HepG2 (cell line): Measurements from ENCODE around the gene NPDC1. TPM values are rescaled to one million over a fixed set of nuclear protein-coding genes. Genes with fewer than 3 reads are reported as not detected.

ENCODE experiments used
- FUBP1 ChIP-seq: sonication (generic); formaldehyde crosslinking; IDR thresholded peaks from 2 replicates; pipeline ENCODE4 v1.5.1; 2020; ENCODE audit warnings: missing genetic modification reagents, mild to moderate bottlenecking, borderline replicate concordance
- GABPA ChIP-seq, 2 experiments: IDR thresholded peaks; 2 replicates each; pipeline ENCODE4 v1.6.1; 2011 to 2016; ENCODE audit warnings: low read depth in 2 of 2, low read length in 1 of 2, missing biosample characterization in 1 of 2, missing genetic modification characterization in 1 of 2
- ZBTB40 ChIP-seq, 2 experiments: fragments of 450-650 bp in 1 of 2; sonication (generic) in 1 of 2; formaldehyde crosslinking in 1 of 2; IDR thresholded peaks; 2 replicates each; pipeline versions ENCODE4 v1.6.1 to v1.8.0; 2016 to 2022; ENCODE audit warnings: antibody characterized with exemption in 1 of 2, mild to moderate bottlenecking in 1 of 2, missing genetic modification reagents in 1 of 2
- ZMYM2 ChIP-seq: sonication (generic); formaldehyde crosslinking; IDR thresholded peaks from 2 replicates; pipeline ENCODE4 v1.8.0; 2022; ENCODE audit warnings: mild to moderate bottlenecking, missing genetic modification reagents
- ZNF317 ChIP-seq: sonication (generic); formaldehyde crosslinking; IDR thresholded peaks from 2 replicates; pipeline ENCODE4 v1.5.0; 2020; ENCODE audit warnings: mild to moderate bottlenecking, missing genetic modification reagents
- ZNF501 ChIP-seq: sonication (generic); formaldehyde crosslinking; IDR thresholded peaks from 2 replicates; pipeline ENCODE4 v1.5.1; 2020; ENCODE audit warnings: mild to moderate bottlenecking, moderate library complexity, missing genetic modification reagents
- ZNF512 ChIP-seq: sonication (generic); formaldehyde crosslinking; IDR thresholded peaks from 2 replicates; pipeline ENCODE4 v1.4.0; 2020; ENCODE audit warnings: mild to moderate bottlenecking, missing genetic modification reagents
- ZNF549 ChIP-seq: sonication (generic); formaldehyde crosslinking; IDR thresholded peaks from 2 replicates; pipeline ENCODE4 v1.5.0; 2020; ENCODE audit warnings: missing genetic modification reagents
- ZNF687 ChIP-seq: sonication (generic); formaldehyde crosslinking; IDR thresholded peaks from 2 replicates; pipeline ENCODE4 v1.5.1; 2020; ENCODE audit warnings: mild to moderate bottlenecking, missing genetic modification reagents, moderate library complexity
- polyA plus RNA-seq, 8 experiments: library from polyadenylated mRNA; depleted of rRNA in 3 of 8; stranded (reverse) in 7 of 8; unstranded in 1 of 8; fragments of >200 nt; fragmentation: Illumina TruSeq in 4 of 8; extraction: Trizol in 4 of 8; gene quantifications; 2 replicates each; pipeline versions ENCODE4 v1.2.1 to v1.2.3, GENCODE V29; 2011 to 2016; ENCODE audit warnings: low read depth in 4 of 8, missing spikeins in 1 of 8, mixed read lengths in 1 of 8; ENCODE audit not compliant: insufficient read depth in 1 of 8
- total RNA-seq, 5 experiments: library from RNA; depleted of rRNA; stranded (reverse); fragments of >200 nt; fragmentation: Illumina TruSeq; extraction: Trizol; gene quantifications; 2 replicates each; pipeline ENCODE4 v1.2.3, GENCODE V29; 2016; ENCODE audit warnings: low read depth in 1 of 5

The NPDC1 gene
- total and polyA plus RNA-seq, 2 of the 13 experiments (the other 11 are each of a cell fraction or from before 2014, with no cell fraction given): 0.84 to 5.4 TPM

- TF ChIP-seq ZNF512 (CRISPR knock-in tag) (no peak), GABPA (IDR thresholded peaks at IDR 0.05; ENCODE audit: low read depth, low read length) (peak; percentile 38), GABPA (CRISPR knock-in tag; IDR thresholded peaks at IDR 0.05; ENCODE audit: low read depth) (no peak; the same call in 1 of the 2 replicates), ZNF549 (CRISPR knock-in tag) (no peak), ZBTB40 (IDR thresholded peaks at IDR 0.05) (no peak), ZBTB40 (CRISPR knock-in tag; IDR thresholded peaks at IDR 0.05) (peak; percentile 29; the same call in 1 of the 2 replicates), FUBP1 (CRISPR knock-in tag) (no peak), ZMYM2 (no peak), ZNF687 (CRISPR knock-in tag) (peak; percentile 91), ZNF501 (CRISPR knock-in tag) (0 out of 2 replicates have a peak, but pooled peaks have one; percentile 51), ZNF317 (CRISPR knock-in tag) (peak; percentile 46; the same call in 1 of the 2 replicates)
Observed at GRCh38 chr9:136991993-136992818, 53.8 kb downstream of the NPDC1 start, which contains the start of gene PAXX (continued).
